ENCODE measurements around the gene ABHD6. TPM values are rescaled to one million over a fixed set of nuclear protein-coding genes. Genes with fewer than 3 reads are reported as not detected.
"Not testable (repeated sequence)": the region's sequence is repeated elsewhere in the genome, so short reads cannot be mapped to it uniquely, and the experiment has no call there.

The ABHD6 gene
- total RNA-seq, 4 donors from 2014 or later = 19.2 to 31.0 (median 21.5) TPM

DNA sequence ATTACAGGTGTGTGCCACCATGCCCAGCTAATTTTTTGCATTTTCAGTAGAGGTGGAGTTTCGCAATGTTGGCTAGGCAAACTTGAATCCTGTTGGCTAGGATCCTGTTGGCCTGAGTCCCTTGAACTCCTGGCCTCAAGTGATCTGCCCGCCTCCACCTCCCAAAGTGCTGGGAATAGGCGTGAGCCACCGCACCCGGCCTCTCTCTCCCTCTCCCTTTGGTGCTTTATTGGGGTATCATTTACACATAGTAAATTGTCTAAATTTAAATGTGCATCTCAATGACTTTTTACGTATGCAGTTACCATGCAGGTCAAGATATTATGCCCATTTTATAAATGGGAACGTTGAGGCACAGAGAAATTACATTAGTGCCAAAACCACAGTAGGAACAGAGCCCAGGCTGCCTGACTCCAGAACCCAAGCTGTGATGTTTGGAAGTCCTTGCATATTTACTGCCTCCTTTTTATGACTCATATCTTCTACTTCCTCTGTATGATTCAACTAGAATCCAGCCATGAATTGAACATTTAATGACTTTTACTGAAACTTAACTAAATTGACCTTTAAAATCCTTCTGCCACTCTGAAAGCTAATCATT lies 34.4 kb downstream of the ABHD6 start:
- TF ChIP-seq, protein P1, sequence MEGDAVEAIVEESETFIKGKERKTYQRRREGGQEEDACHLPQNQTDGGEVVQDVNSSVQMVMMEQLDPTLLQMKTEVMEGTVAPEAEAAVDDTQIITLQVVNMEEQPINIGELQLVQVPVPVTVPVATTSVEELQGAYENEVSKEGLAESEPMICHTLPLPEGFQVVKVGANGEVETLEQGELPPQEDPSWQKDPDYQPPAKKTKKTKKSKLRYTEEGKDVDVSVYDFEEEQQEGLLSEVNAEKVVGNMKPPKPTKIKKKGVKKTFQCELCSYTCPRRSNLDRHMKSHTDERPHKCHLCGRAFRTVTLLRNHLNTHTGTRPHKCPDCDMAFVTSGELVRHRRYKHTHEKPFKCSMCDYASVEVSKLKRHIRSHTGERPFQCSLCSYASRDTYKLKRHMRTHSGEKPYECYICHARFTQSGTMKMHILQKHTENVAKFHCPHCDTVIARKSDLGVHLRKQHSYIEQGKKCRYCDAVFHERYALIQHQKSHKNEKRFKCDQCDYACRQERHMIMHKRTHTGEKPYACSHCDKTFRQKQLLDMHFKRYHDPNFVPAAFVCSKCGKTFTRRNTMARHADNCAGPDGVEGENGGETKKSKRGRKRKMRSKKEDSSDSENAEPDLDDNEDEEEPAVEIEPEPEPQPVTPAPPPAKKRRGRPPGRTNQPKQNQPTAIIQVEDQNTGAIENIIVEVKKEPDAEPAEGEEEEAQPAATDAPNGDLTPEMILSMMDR (IDR thresholded peaks at IDR 0.05) = no peak
- DNase-seq (ENCODE audit: low spot score) = no peak
- peak; percentile 72 for ATAC-seq (ENCODE audit: low FRiP score)

DNA sequence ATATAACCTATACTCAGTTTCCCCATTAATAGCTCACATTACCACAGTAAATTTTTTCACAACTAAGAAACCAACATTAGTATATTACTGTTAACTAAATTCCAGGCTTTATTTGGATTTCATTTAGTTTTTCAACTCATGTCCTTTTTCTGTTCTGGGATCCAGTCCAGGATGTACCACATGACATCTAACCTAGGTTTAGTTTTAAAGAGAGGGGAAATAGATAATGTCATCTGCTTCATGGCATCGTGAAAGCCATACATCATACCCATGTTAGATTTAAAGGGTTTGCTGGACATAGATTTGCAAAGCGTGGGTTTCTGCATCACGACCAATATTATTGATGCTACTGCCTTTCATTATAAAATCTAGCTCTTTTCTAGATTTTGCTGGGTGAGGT lies 35.3 kb downstream of the ABHD6 start:
- no peak for ATAC-seq (ENCODE audit: low FRiP score)
- TF ChIP-seq, protein P1 (IDR thresholded peaks at IDR 0.05) = no peak
- no peak for DNase-seq (ENCODE audit: low spot score)

DNA sequence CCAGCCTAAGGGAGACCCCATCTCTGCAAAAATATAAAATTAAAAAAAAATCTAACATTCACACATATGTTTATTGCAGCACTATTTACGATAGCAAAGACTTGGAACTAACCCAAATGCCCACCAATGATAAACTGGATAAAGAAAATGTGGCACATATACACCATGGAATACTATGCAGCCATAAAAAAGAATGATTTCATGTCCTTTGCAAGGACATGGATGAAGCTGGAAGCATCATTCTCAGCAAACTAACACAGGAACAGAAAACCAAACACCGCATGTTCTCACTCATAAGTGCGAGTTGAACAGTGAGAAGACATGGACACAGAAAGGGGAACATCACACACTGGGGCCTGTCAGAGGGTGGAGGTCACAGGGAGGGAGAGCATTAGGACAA lies 35.8 kb downstream of the ABHD6 start:
- not testable (repeated sequence) for ATAC-seq (ENCODE audit: low FRiP score); DNase-seq (ENCODE audit: low spot score)

DNA sequence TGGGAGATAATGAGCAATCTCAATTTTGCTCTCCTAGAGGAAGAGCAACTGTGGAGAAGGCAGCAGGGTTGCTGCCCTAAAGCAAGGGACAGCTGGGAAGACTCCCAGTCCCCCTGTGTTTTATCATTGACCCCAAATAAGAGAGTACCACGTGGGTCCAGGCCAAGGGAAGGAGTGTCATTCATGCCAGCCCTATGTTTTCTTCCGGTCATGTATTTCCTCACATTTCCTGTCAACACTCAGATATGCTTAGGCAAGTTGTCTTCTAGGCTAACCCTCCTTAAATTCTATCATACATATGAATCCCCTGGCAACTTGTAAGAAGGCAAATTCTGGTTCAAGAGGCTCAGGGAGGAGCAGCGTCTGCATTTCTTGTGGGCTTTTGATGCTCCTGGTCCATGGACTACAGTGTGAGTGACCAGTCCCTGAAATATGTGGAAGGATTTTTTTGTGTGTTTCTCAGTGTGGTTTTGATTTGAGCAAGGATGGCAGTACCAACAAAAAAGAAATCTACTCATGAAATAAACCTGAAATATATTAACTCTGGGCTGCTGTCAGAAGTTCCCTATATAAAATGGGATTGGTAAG lies 36.5 kb downstream of the ABHD6 start:
- no peak for DNase-seq (ENCODE audit: low spot score)
- ATAC-seq (ENCODE audit: low FRiP score) = no peak
- TF ChIP-seq, protein P1 (IDR thresholded peaks at IDR 0.05) = no peak

DNA sequence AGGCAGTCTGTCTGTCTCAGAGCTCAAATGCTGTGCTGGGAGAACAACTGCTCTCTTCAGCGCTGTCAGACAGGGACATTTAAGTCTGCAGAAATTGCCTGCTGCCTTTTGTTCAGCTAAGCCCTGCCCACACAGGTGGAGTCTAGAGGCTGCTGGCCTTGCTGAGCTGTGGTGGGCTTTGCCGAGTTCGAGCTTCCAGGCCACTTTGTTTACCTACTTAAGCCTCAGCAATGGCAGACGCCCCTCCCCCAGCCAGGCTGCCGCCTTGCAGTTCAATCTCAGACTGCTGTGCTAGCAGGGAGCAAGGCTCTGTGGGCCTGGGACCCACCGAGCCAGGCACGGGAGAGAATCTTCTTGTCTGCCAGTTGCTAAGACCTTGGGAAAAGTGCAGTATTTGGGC lies 43.5 kb downstream of the ABHD6 start:
- no peak for DNase-seq (ENCODE audit: low spot score)
- no peak for ATAC-seq (ENCODE audit: low FRiP score)
- TF ChIP-seq, protein P1 (IDR thresholded peaks at IDR 0.05) = no peak

DNA sequence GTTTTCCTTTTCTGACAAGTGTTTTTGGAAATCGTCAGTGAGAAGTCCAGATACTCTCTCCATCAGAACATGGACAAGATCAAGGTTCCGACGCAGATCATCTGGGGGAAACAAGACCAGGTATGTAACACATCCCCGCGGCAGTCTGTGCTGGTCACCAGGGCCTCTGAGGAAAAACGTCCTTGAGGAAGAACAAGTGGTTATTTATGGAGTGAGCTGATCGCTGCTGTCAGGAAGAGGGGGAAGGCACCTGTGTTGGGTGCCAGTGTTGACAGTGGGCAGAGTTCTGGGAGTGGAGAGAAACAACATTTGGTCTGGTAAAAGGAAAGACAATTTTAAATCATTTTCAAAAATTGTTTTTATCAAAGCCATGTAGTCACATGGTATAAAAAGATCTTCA lies 47.7 kb downstream of the ABHD6 start:
- no peak for DNase-seq (ENCODE audit: low spot score)
- no peak for ATAC-seq (ENCODE audit: low FRiP score)
- TF ChIP-seq, protein P1 (IDR thresholded peaks at IDR 0.05) = no peak

DNA sequence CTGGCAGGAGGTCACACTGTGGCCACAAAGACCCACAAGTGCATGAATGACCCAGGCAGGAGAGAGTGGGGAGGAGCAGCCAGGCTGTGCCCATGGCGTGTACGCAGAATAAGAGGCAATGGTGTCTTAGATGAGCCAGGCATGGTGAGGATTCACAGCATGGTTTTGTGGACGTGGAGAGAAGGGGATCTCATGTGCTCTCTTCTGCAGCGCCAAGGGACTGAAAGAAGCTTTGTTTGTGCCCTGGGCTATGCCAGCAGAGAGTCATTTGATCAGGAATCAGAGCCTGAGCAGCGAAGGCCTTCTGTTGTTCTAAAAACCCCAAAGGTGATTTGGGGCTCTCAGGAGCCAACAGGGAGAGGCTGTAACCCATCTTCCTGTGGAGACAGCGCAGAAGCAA lies 49.8 kb downstream of the ABHD6 start:
- ATAC-seq (ENCODE audit: low FRiP score) = no peak
- TF ChIP-seq, protein P1 (IDR thresholded peaks at IDR 0.05) = no peak
- DNase-seq (ENCODE audit: low spot score) = no peak

Measured in omental fat pad (tissue), 4 donors.